B cell (primary cell): ENCODE data around the gene FZD10. TPM values are rescaled to one million over a fixed set of nuclear protein-coding genes. Genes with fewer than 3 reads are reported as not detected.

Source experiments
- ATAC-seq: fragments of 200-7000 bp; cut with Tn5 transposase; one replicate; pipeline ENCODE4 v1.10.0; 2021; ENCODE audit warnings: low read depth, mild to moderate bottlenecking, moderate number of reproducible peaks, moderate library complexity
- CTCF ChIA-PET: fragments of 350-600 bp; sonication (Branson Sonifier 250); formaldehyde crosslinking; loops from one replicate; lab custom pipeline; 2021; ENCODE audit warnings: antibody characterized with exemption, inconsistent platforms; lab: Charles Lee
- POLR2A ChIA-PET: fragments of 350-600 bp; sonication (Branson Sonifier 250); formaldehyde crosslinking; loops from one replicate; lab custom pipeline; 2021; ENCODE audit warnings: antibody characterized with exemption; lab: Charles Lee
- DNase-seq: peaks from one replicate; pipeline ENCODE4 v3.0.0; 2013
- H2AFZ ChIP-seq: 2 replicates; pipeline ENCODE4 v1.6.1; 2012; ENCODE audit warnings: mild to moderate bottlenecking, low read depth, low read length; ENCODE audit not compliant: insufficient read depth, poor library complexity, severe bottlenecking
- H3K27ac ChIP-seq, 2 donors: 1 replicate in 1 of 2; 2 replicates in 1 of 2; pipeline ENCODE4 v1.5.1; 2012 to 2013; ENCODE audit warnings: low read length in 2 of 2, mild to moderate bottlenecking in 2 of 2, moderate library complexity in 1 of 2
- H3K27me3 ChIP-seq, 4 experiments: fragments of 200-600 bp in 1 of 4; sonication (generic) in 1 of 4; replicated peaks in 1 of 4; 1 replicate in 2 of 4; 2 replicates in 2 of 4; pipeline versions ENCODE4 v1.6.1 to v1.7.0; 2013 to 2016; ENCODE audit warnings: low read length in 3 of 4, mild to moderate bottlenecking in 2 of 4, mixed read lengths in 1 of 4, moderate library complexity in 1 of 4; ENCODE audit not compliant: insufficient read depth in 4 of 4, control insufficient read depth in 3 of 4; ENCODE audit errors: control extremely low read depth in 1 of 4
- H3K36me3 ChIP-seq, 2 experiments: replicated peaks in 1 of 2; 1 replicate in 1 of 2; 2 replicates in 1 of 2; pipeline versions ENCODE4 v1.6.1 to v1.7.1; 2013; ENCODE audit warnings: low read length in 1 of 2; ENCODE audit not compliant: insufficient read depth in 2 of 2, control insufficient read depth in 1 of 2; ENCODE audit errors: control extremely low read depth in 1 of 2, extremely low read depth in 1 of 2
- H3K4me1 ChIP-seq, 2 donors: fragments of 200-600 bp in 1 of 2; sonication (generic) in 1 of 2; 1 replicate in 1 of 2; 2 replicates in 1 of 2; pipeline versions ENCODE4 v1.5.1 to v1.6.1; 2013 to 2017; ENCODE audit warnings: low read length in 2 of 2; ENCODE audit not compliant: control insufficient read depth in 2 of 2, insufficient read depth in 2 of 2
- H3K4me2 ChIP-seq: replicated peaks from 2 replicates; pipeline ENCODE3; 2012; ENCODE audit warnings: mild to moderate bottlenecking, low read depth, low read length; ENCODE audit not compliant: poor library complexity, severe bottlenecking
- H3K4me3 ChIP-seq, 5 experiments: fragments of 200-600 bp in 1 of 5; sonication (generic) in 1 of 5; 1 replicate in 3 of 5; 2 replicates in 2 of 5; pipeline versions ENCODE4 v1.5.1 to v1.7.0; 2011 to 2016; ENCODE audit warnings: low read length in 4 of 5, mild to moderate bottlenecking in 4 of 5, low read depth in 2 of 5, control low read depth in 1 of 5, moderate library complexity in 1 of 5; ENCODE audit not compliant: insufficient read depth in 1 of 5; ENCODE audit errors: control extremely low read depth in 1 of 5, extremely low read depth in 1 of 5
- H3K79me2 ChIP-seq: fragments of 200-600 bp; sonication (generic); one replicate; pipeline ENCODE4 v1.6.0; 2016; ENCODE audit warnings: low read length; ENCODE audit not compliant: control insufficient read depth, insufficient read depth
- H3K9ac ChIP-seq: fragments of 200-600 bp; sonication (generic); 2 replicates; pipeline ENCODE4 v1.6.1; 2017; ENCODE audit warnings: mild to moderate bottlenecking, low read length, moderate library complexity
- H3K9me3 ChIP-seq, 3 donors: one replicate each; pipeline versions ENCODE4 v1.6.1 to v1.7.1; 2013; ENCODE audit warnings: low read length in 2 of 3; ENCODE audit not compliant: control insufficient read depth in 2 of 3, insufficient read depth in 1 of 3; ENCODE audit errors: control extremely low read depth in 1 of 3
- H4K20me1 ChIP-seq: 2 replicates; pipeline ENCODE4 v1.6.0; 2012; ENCODE audit warnings: mild to moderate bottlenecking, low read length; ENCODE audit not compliant: insufficient read depth, control insufficient read depth, poor library complexity, severe bottlenecking
- H3K27ac Mint-ChIP-seq: one replicate; pipeline ENCODE4 v1.8.0; 2021; ENCODE audit warnings: mixed read lengths
- H3K27me3 Mint-ChIP-seq: one replicate; pipeline ENCODE4 v1.8.0; 2021; ENCODE audit warnings: mixed read lengths
- H3K4me1 Mint-ChIP-seq: one replicate; pipeline ENCODE4 v1.8.0; 2021; ENCODE audit warnings: mixed read lengths
- H3K4me3 Mint-ChIP-seq: one replicate; pipeline ENCODE4 v1.8.0; 2021; ENCODE audit warnings: mixed read lengths
- H3K9me3 Mint-ChIP-seq: one replicate; pipeline ENCODE4 v1.8.0; 2022; ENCODE audit warnings: mixed read lengths; ENCODE audit not compliant: insufficient read depth
- CTCF ChIP-seq: fragments of 200-600 bp; IDR thresholded peaks from one replicate; pipeline ENCODE4 v1.8.0; 2022; ENCODE audit warnings: antibody characterized with exemption, mild to moderate bottlenecking
- EZH2 ChIP-seq: IDR thresholded peaks from 2 replicates; pipeline ENCODE4 v1.6.1; 2012; ENCODE audit warnings: borderline replicate concordance, low read depth, mild to moderate bottlenecking, moderate library complexity, low read length; ENCODE audit not compliant: insufficient read depth, poor library complexity, severe bottlenecking
- WGBS: methylation state at CpG from one replicate; pipeline ENCODE4 v1.1.5; 2013; ENCODE audit warnings: missing lambda C conversion rate; ENCODE audit not compliant: insufficient coverage; 5-methylcytosine and 5-hydroxymethylcytosine counted together
- intact Hi-C: fragments of 100-400 bp; cut with micrococcal nuclease; formaldehyde crosslinking; loops from one replicate; pipeline ENCODE4 v1.10.0; 2022
- polyA plus RNA-seq: library from polyadenylated mRNA; depleted of rRNA; stranded (reverse); fragments of >200 nt; gene quantifications from 2 replicates; pipeline ENCODE4 v1.2.3, GENCODE V29; 2012
- total RNA-seq, 2 donors: library from RNA; stranded (reverse); fragments of 120-200 nt in 1 of 2; gene quantifications; 1 replicate in 1 of 2; 2 replicates in 1 of 2; pipeline versions ENCODE4 v1.2.3 to v1.2.4, GENCODE V29; 2013 to 2022

Gene FZD10
- total and polyA plus RNA-seq, 2 donors (not counting 1 experiment from before 2014, with no cell fraction given): not detected

DNA sequence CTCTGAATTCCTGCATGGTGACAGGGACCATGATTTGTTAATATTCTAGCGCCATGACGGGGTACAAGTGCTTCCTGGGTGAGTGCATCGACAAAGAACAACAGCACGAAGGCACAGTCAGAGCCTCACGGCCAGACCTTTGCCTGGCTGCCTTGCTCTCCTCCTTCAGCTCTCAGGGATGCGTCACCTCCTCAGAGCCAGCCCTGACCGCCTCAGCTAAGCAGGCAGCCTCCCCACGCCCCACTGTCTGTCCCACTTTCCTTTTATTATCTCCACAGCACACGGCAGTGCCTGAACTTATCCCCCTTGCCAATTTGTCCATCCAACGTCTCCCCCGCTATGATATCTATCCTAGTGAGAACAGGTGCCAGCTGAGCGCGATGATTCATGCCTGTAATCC lies 16.5 kb upstream of the FZD10 start:
- no peaks in the 10 kb centered on the region for H3K4me1 Mint-ChIP-seq
- no peak for TF ChIP-seq CTCF
- no peak for TF ChIP-seq EZH2
- ATAC-seq (no peak), DNase-seq (no peak)
- H2AFZ ChIP-seq: no peak overlapping the region
- 69% methylated on average over 11 of the region's 13 CpGs for WGBS
- H3K79me2 ChIP-seq: no peaks in the 10 kb centered on the region
- CTCF ChIA-PET: no interaction called here
- H3K4me1 ChIP-seq: no peaks in the 10 kb centered on the region
- H3K27ac ChIP-seq: no peak overlapping the region
- intact Hi-C loops: no loop called here
- H3K27me3 ChIP-seq: no peaks in the 10 kb centered on the region
- no peaks in the 10 kb centered on the region for H3K36me3 ChIP-seq
- H3K4me2 ChIP-seq: no peak overlapping the region
- no peaks in the 10 kb centered on the region for H3K9me3 Mint-ChIP-seq
- POLR2A ChIA-PET: no interaction called here
- H3K27ac Mint-ChIP-seq: no peak overlapping the region
- no peak overlapping the region for H3K4me3 ChIP-seq
- no peak overlapping the region for H3K9ac ChIP-seq
- H4K20me1 ChIP-seq: no peaks in the 10 kb centered on the region
- no peaks in the 10 kb centered on the region for H3K27me3 Mint-ChIP-seq
- peaks cover 0 to 26% (median 0%) of the 10 kb centered on the region in 3 donors for H3K9me3 ChIP-seq
- no peak overlapping the region for H3K4me3 Mint-ChIP-seq

- Histone ChIP-seq H4K20me1 (no peaks in the 10 kb centered on the region), H3K4me2 (no peak overlapping the region), H3K79me2 (no peaks in the 10 kb centered on the region), H3K9ac (no peak overlapping the region), H3K36me3 (no peaks in the 10 kb centered on the region), H3K4me3 (no peak overlapping the region), H3K9me3 (peaks cover 0 to 26% (median 0%) of the 10 kb centered on the region in 3 donors), H3K4me1 (no peaks in the 10 kb centered on the region), H3K27me3 (no peaks in the 10 kb centered on the region), H2AFZ (no peak overlapping the region), H3K27ac (no peak overlapping the region)
- no peak for DNase-seq
- Mint-ChIP-seq H3K27ac (no peak overlapping the region), H3K9me3 (no peaks in the 10 kb centered on the region), H3K27me3 (no peaks in the 10 kb centered on the region), H3K4me3 (no peak overlapping the region), H3K4me1 (no peaks in the 10 kb centered on the region)
- no peak for ATAC-seq
- TF ChIP-seq CTCF (no peak), EZH2 (no peak)
- WGBS: 85% methylated on average over 4 of the region's 10 CpGs
- ChIA-PET CTCF (no interaction called here), POLR2A (no interaction called here)
- intact Hi-C loops: no loop called here
Measured at GRCh38 chr12:130146176-130146931, 15.9 kb upstream of the FZD10 start.
